Transverse colon (tissue), 4 donors: ENCODE results near the gene OPA1. TPM values are rescaled to one million over a fixed set of nuclear protein-coding genes. Genes with fewer than 3 reads are reported as not detected.

Experiments used
- DNase-seq: peaks from one replicate; pipeline ENCODE4 v3.0.0-alpha.2; 2019
- H3K27ac ChIP-seq, 4 donors: fragments of 200-600 bp; sonication (generic); 2 replicates each; pipeline ENCODE4 v1.5.1; 2016 to 2018; ENCODE audit warnings: inconsistent platforms in 4 of 4
- H3K27me3 ChIP-seq: fragments of 200-600 bp; sonication (generic); 2 replicates; pipeline ENCODE4 v1.5.1; 2017; ENCODE audit warnings: inconsistent platforms
- H3K36me3 ChIP-seq, 4 donors: fragments of 200-600 bp; sonication (generic); 2 replicates each; pipeline ENCODE4 v1.5.1; 2017 to 2019; ENCODE audit warnings: inconsistent platforms in 4 of 4
- H3K4me1 ChIP-seq, 4 donors: fragments of 200-600 bp; sonication (generic); 2 replicates each; pipeline ENCODE4 v1.5.1; 2017 to 2020; ENCODE audit warnings: inconsistent platforms in 4 of 4
- H3K4me3 ChIP-seq, 4 donors: fragments of 200-600 bp; sonication (generic); 1 replicate in 1 of 4; 2 replicates in 3 of 4; pipeline versions ENCODE4 v1.5.1 to v1.6.1; 2017 to 2019; ENCODE audit warnings: inconsistent platforms in 4 of 4
- H3K9me3 ChIP-seq, 2 donors: fragments of 200-600 bp; sonication (generic); 2 replicates each; pipeline ENCODE4 v1.5.1; 2017 to 2019; ENCODE audit warnings: inconsistent platforms in 2 of 2
- CTCF ChIP-seq, 5 experiments: fragments of 200-600 bp in 3 of 5; fragments of 450-650 bp in 2 of 5; sonication (generic) in 3 of 5; IDR thresholded peaks; 1 replicate in 2 of 5; 2 replicates in 3 of 5; pipeline ENCODE4 v1.5.1; 2016 to 2017; ENCODE audit warnings: antibody characterized with exemption in 5 of 5, inconsistent platforms in 3 of 5, mild to moderate bottlenecking in 2 of 5, moderate library complexity in 1 of 5
- EP300 ChIP-seq: sonication (generic); formaldehyde crosslinking; IDR thresholded peaks from one replicate; pipeline ENCODE4 v1.6.1; 2017; ENCODE audit warnings: antibody characterized with exemption, low read depth
- POLR2A ChIP-seq: fragments of 450-650 bp; IDR thresholded peaks from one replicate; pipeline ENCODE4 v1.6.1; 2016; ENCODE audit warnings: antibody characterized with exemption, mild to moderate bottlenecking, moderate library complexity
- POLR2AphosphoS5 ChIP-seq, 3 donors: sonication (generic); formaldehyde crosslinking; IDR thresholded peaks; one replicate each; pipeline ENCODE4 v1.6.1; 2016; ENCODE audit warnings: antibody characterized with exemption in 3 of 3
- WGBS, 2 donors: methylation state at CpG; one replicate each; pipeline ENCODE4 v1.1.5; 2018; ENCODE audit warnings: low coverage in 1 of 2; 5-methylcytosine and 5-hydroxymethylcytosine counted together
- in situ Hi-C, 4 donors: fragments of 200-750 bp; cut with MboI; loops; one replicate each; pipeline versions ENCODE4 v1.15.0 to v1.15.1; 2017; ENCODE audit warnings: low sequenced_read_pairs in 3 of 4, low pct_ligation_motif_present in 1 of 4, low pct_unique_long_range_greater_than_20kb in 1 of 4
- intact Hi-C: fragments of 100-400 bp; cut with DNase I; formaldehyde crosslinking; loops from one replicate; pipeline ENCODE4 v1.15.1; 2023; ENCODE audit warnings: low total_unique reads
- total RNA-seq, 4 donors: library from RNA; depleted of rRNA; stranded (reverse); fragments of >200 nt; gene quantifications; one replicate each; pipeline ENCODE4 v1.1.0, GENCODE V29; 2016

Gene OPA1
- total RNA-seq, 4 donors from 2014 or later, result 56.9 to 92.4 (median 69.8) TPM

- TF ChIP-seq POLR2A (no peak), CTCF (IDR thresholded peaks at IDR 0.05) (no peak), POLR2AphosphoS5 (IDR thresholded peaks at IDR 0.05) (no peak), EP300 (no peak)
- Histone ChIP-seq H3K27ac (no peak overlapping the region), H3K9me3 (no peaks in the 10 kb centered on the region), H3K27me3 (no peaks in the 10 kb centered on the region), H3K4me1 (no peaks in the 10 kb centered on the region), H3K4me3 (no peak overlapping the region), H3K36me3 (no peaks in the 10 kb centered on the region)
- no peak for DNase-seq
- intact Hi-C loops (no loop called here), in situ Hi-C loops (no loop called here)
Measured at GRCh38 chr3:193586526-193586925, 6.5 kb upstream of the OPA1 start.

GRCh38 chr3:193589129-193589528, 3.9 kb upstream of the OPA1 start:
- TF ChIP-seq CTCF (IDR thresholded peaks at IDR 0.05) (no peak), POLR2A (no peak), EP300 (no peak), POLR2AphosphoS5 (IDR thresholded peaks at IDR 0.05) (no peak)
- WGBS, 2 donors, result 43 to 50% methylated on average over 1 of the region's 1 CpG
- Histone ChIP-seq H3K36me3 (no peaks in the 10 kb centered on the region), H3K27ac (no peak overlapping the region), H3K4me1 (peaks cover 2 to 12% (median 9%) of the 10 kb centered on the region in 4 donors), H3K4me3 (no peak overlapping the region), H3K27me3 (no peaks in the 10 kb centered on the region), H3K9me3 (no peaks in the 10 kb centered on the region)
- no peak for DNase-seq
- intact Hi-C loops, result no loop called here
- in situ Hi-C loops, result no loop called here

GRCh38 chr3:193589616-193590015, 3.4 kb upstream of the OPA1 start:
- intact Hi-C loops (no loop called here), in situ Hi-C loops (no loop called here)
- Histone ChIP-seq H3K4me3 (no peak overlapping the region), H3K36me3 (no peaks in the 10 kb centered on the region), H3K4me1 (peaks cover 7 to 16% (median 13%) of the 10 kb centered on the region in 4 donors), H3K27me3 (no peaks in the 10 kb centered on the region), H3K9me3 (no peaks in the 10 kb centered on the region), H3K27ac (no peak overlapping the region)
- 57 to 71% methylated on average over 1 of the region's 1 CpG for WGBS, 2 donors
- DNase-seq, result no peak
- TF ChIP-seq CTCF (IDR thresholded peaks at IDR 0.05) (no peak), POLR2AphosphoS5 (IDR thresholded peaks at IDR 0.05) (no peak), EP300 (no peak), POLR2A (no peak)

- H3K4me3 ChIP-seq, result no peak overlapping the region
- no peak overlapping the region for H3K27ac ChIP-seq
- intact Hi-C loops, result no loop called here
- in situ Hi-C loops, result no loop called here
- 74 to 78% methylated on average over 2 to 6 of the region's 6 CpGs for WGBS, 2 donors
- no peak for DNase-seq
- H3K36me3 ChIP-seq, result no peaks in the 10 kb centered on the region
- H3K9me3 ChIP-seq, result no peaks in the 10 kb centered on the region
- H3K27me3 ChIP-seq, result no peaks in the 10 kb centered on the region
- H3K4me1 ChIP-seq, result peaks cover 9 to 23% (median 20%) of the 10 kb centered on the region in 4 donors
- TF ChIP-seq CTCF (IDR thresholded peaks at IDR 0.05), result no peak
- no peak for TF ChIP-seq POLR2AphosphoS5 (IDR thresholded peaks at IDR 0.05)
- TF ChIP-seq EP300, result no peak
- no peak for TF ChIP-seq POLR2A
Measured at GRCh38 chr3:193590088-193590856, 2.7 kb upstream of the OPA1 start.
